CD4-positive, alpha-beta T cell treated with Interleukin-15 for 1 hour (primary cell): ENCODE data around the gene PTPRN2.
A peak's percentile ranks its signal among the peaks of the same experiment; 100 is the strongest.
"Not testable (repeated sequence)": the region's sequence is repeated elsewhere in the genome, so short reads cannot be mapped to it uniquely, and the experiment has no call there.

ENCODE experiments used
- DNase-seq: peaks from one replicate; pipeline ENCODE4 v3.0.0-alpha.2; 2020

The PTPRN2 gene

GRCh38 chr7:158587162-158588084, at the start of gene PTPRN2:
Gene PTPRN2, minus strand, starts transcription at chr7:158587823.
- peak; percentile 47 for DNase-seq

- no peak for DNase-seq
These were observed 45.7 kb upstream of the PTPRN2 start for GRCh38 chr7:158633055-158633956.

GRCh38 chr7:158631574-158632195, 44.1 kb upstream of the PTPRN2 start:
- DNase-seq, result no peak

- DNase-seq, result not testable (repeated sequence)
These were observed 38.7 kb upstream of the PTPRN2 start for GRCh38 chr7:158626289-158626688.

- DNase-seq, result no peak
These were observed 35.6 kb upstream of the PTPRN2 start for GRCh38 chr7:158623241-158623640.

GRCh38 chr7:158620839-158621441, 33.3 kb upstream of the PTPRN2 start:
- no peak for DNase-seq

GRCh38 chr7:158620418-158620817, 32.8 kb upstream of the PTPRN2 start:
- no peak for DNase-seq

GRCh38 chr7:158618745-158619140, 31.1 kb upstream of the PTPRN2 start:
- no peak for DNase-seq

GRCh38 chr7:158617737-158618128, 30.1 kb upstream of the PTPRN2 start:
- DNase-seq, result no peak

GRCh38 chr7:158616050-158616449, 28.4 kb upstream of the PTPRN2 start:
- DNase-seq, result no peak

GRCh38 chr7:158614700-158615099, 27.1 kb upstream of the PTPRN2 start:
- no peak for DNase-seq

- no peak for DNase-seq
These were observed 25.9 kb upstream of the PTPRN2 start for GRCh38 chr7:158613481-158613880.

GRCh38 chr7:158612546-158612945, 24.9 kb upstream of the PTPRN2 start:
- DNase-seq, result no peak

GRCh38 chr7:158611541-158611940, 23.9 kb upstream of the PTPRN2 start:
- DNase-seq, result no peak

GRCh38 chr7:158609313-158609974, 21.8 kb upstream of the PTPRN2 start:
- DNase-seq, result no peak

- DNase-seq, result no peak
These were observed 19.9 kb upstream of the PTPRN2 start for GRCh38 chr7:158607563-158607962.

GRCh38 chr7:158606671-158607424, 19.2 kb upstream of the PTPRN2 start:
- no peak for DNase-seq

GRCh38 chr7:158606129-158606528, 18.5 kb upstream of the PTPRN2 start:
- no peak for DNase-seq

GRCh38 chr7:158603773-158604755, 16.4 kb upstream of the PTPRN2 start:
- no peak for DNase-seq
